Endothelial cell of umbilical vein (primary cell): ENCODE measurements around the gene TMEM40.

Experiments
- EZH2 ChIP-seq: IDR thresholded peaks from 2 replicates; pipeline ENCODE4 v1.6.1; 2012; ENCODE audit warnings: borderline replicate concordance, low read depth, mild to moderate bottlenecking, moderate library complexity, low read length, inconsistent platforms; ENCODE audit not compliant: severe bottlenecking
- POLR2A ChIP-seq: IDR thresholded peaks from 2 replicates; pipeline ENCODE4 v1.6.1; 2012; ENCODE audit warnings: low read depth, mild to moderate bottlenecking, control low read depth, low read length
- POLR2AphosphoS5 ChIP-seq: IDR thresholded peaks from 2 replicates; pipeline ENCODE4 v1.6.1; 2012; ENCODE audit warnings: low read depth, mild to moderate bottlenecking, control low read depth, low read length, moderate library complexity; ENCODE audit not compliant: insufficient read depth
- TF ChIP-seq, protein P1 (sequence below), 2 donors: IDR thresholded peaks; 1 replicate in 1 of 2; 2 replicates in 1 of 2; pipeline ENCODE4 v1.5.1; 2011; ENCODE audit warnings: low read length in 2 of 2, mild to moderate bottlenecking in 2 of 2, moderate library complexity in 2 of 2, control low read depth in 1 of 2, inconsistent platforms in 1 of 2, low read depth in 1 of 2; ENCODE audit not compliant: insufficient read depth in 1 of 2; ENCODE audit errors: extremely low read depth in 1 of 2
- TF ChIP-seq, protein P2 (sequence below): IDR thresholded peaks from 2 replicates; pipeline ENCODE4 v1.6.1; 2011; ENCODE audit not compliant: insufficient read depth, insufficient read length

DNA sequence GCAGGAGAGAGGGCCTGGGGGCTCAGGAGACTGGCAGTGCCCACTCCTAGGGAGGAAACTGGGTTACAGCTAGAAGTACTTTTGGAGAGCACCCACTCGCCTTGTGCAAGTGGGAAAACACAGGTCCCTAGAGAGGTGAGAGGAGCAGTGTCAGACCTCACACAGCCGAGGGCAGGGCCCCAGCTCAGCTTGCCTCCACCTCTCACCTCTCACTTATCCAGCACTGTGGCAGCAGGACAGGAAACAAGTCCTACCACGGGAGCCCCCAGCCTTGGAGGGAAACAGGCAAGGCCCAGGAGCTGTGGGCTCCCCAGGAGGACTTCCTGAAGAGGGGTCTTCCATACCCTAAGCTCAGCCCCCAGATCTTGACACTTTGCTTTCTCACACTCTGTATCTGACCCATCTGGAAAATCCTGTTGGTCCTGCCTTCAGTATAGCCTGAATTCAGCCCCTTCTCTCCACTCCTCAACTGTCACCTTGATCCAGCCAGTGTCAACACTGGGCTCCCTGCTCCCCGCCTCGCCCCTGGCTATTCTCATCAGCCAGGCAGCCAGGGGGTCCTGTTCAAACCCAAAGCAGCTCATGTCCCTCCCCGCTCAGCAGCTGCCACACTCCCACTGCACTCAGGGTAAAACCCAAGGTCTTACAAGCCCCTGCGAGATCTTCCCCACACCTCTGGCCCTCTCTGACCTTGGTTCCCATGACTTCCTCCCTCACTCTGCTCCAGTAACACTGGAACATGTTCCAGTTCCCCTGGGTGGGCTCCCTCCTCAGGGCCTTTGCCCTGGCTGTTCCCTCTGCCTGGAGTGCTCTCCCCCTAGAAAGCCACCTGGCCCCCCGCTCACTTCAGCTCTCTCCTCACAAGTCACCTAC, 870 bp upstream of the TMEM40 start:
- TF ChIP-seq POLR2AphosphoS5 (no peak), EZH2 (no peak), POLR2A (no peak)
- TF ChIP-seq, protein P1, sequence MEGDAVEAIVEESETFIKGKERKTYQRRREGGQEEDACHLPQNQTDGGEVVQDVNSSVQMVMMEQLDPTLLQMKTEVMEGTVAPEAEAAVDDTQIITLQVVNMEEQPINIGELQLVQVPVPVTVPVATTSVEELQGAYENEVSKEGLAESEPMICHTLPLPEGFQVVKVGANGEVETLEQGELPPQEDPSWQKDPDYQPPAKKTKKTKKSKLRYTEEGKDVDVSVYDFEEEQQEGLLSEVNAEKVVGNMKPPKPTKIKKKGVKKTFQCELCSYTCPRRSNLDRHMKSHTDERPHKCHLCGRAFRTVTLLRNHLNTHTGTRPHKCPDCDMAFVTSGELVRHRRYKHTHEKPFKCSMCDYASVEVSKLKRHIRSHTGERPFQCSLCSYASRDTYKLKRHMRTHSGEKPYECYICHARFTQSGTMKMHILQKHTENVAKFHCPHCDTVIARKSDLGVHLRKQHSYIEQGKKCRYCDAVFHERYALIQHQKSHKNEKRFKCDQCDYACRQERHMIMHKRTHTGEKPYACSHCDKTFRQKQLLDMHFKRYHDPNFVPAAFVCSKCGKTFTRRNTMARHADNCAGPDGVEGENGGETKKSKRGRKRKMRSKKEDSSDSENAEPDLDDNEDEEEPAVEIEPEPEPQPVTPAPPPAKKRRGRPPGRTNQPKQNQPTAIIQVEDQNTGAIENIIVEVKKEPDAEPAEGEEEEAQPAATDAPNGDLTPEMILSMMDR (IDR thresholded peaks at IDR 0.05; ENCODE audit: extremely low read depth in 1 of 2, insufficient read depth in 1 of 2, low read depth in 1 of 2, low read length in 2 of 2): no peak
- TF ChIP-seq, protein P2, sequence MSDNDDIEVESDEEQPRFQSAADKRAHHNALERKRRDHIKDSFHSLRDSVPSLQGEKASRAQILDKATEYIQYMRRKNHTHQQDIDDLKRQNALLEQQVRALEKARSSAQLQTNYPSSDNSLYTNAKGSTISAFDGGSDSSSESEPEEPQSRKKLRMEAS: no peak
